GM21737 (cell line): ENCODE results near the gene AHCYL2.
"Not testable (repeated sequence)": the region's sequence is repeated elsewhere in the genome, so short reads cannot be mapped to it uniquely, and the experiment has no call there.

Experiments used
- ATAC-seq: cut with Tn5 transposase; IDR thresholded peaks from one replicate; pipeline ENCODE4 v1.9.1; 2021; ENCODE audit warnings: mild to moderate bottlenecking, moderate library complexity; ENCODE audit not compliant: unreplicated experiment

The AHCYL2 gene

GRCh38 chr7:129476398-129476797, 251.6 kb downstream of the AHCYL2 start:
- ATAC-seq, result not testable (repeated sequence)
